K562 (cell line): Measurements from ENCODE around the gene RINL. TPM values are rescaled to one million over a fixed set of nuclear protein-coding genes. Genes with fewer than 3 reads are reported as not detected.

Source experiments
- ATAC-seq: fragments of 200-7000 bp; cut with Tn5 transposase; 3 replicates; pipeline ENCODE4 v1.9.1; 2020; ENCODE audit warnings: moderate library complexity
- BruUV-seq: library from RNA; stranded (reverse); fragments of 400-500 nt; replicated peaks from 2 replicates; lab custom pipeline; 2021; lab: Mats Ljungman, UMichigan
- CTCF ChIA-PET: fragments of 300-600 bp; formaldehyde crosslinking; extraction: SDS; loops from one replicate; lab custom pipeline; 2021; ENCODE audit warnings: low intra/inter-chr PET ratio; lab: Yijun Ruan, JAX
- POLR2A ChIA-PET: fragments of 300-600, 350-650 bp; sonication (Branson Sonifier 250); formaldehyde crosslinking; extraction: SDS; loops from one replicate; lab custom pipeline; 2021; ENCODE audit warnings: antibody characterized with exemption, inconsistent platforms; lab: Yijun Ruan, JAX
- DNase-seq, 4 experiments: peaks; one replicate each; pipeline versions ENCODE4 v3.0.0 to v3.0.0-alpha.2; 2011 to 2018; ENCODE audit warnings: low spot score in 3 of 4, mixed read lengths in 3 of 4; ENCODE audit errors: extremely low read depth in 1 of 4
- FAIRE-seq: peaks from 2 replicates; lab custom pipeline; 2011; peaks lifted over from hg19 to GRCh38; lab: Jason Lieb, UNC
- H2AFZ ChIP-seq: 2 replicates; pipeline ENCODE4 v1.6.0; 2011; ENCODE audit warnings: low read depth, low read length, control low read depth, inconsistent platforms
- H3K27ac ChIP-seq: fragments of 200-600 bp; 3 replicates; pipeline ENCODE4 v1.8.0; 2011; ENCODE audit warnings: low read depth, mild to moderate bottlenecking, control low read depth, inconsistent platforms, low read length, moderate library complexity, mixed read lengths; ENCODE audit errors: extremely low read depth
- H3K27me3 ChIP-seq, 2 experiments: fragments of 300-600 bp in 1 of 2; 2 replicates in 1 of 2; 3 replicates in 1 of 2; pipeline versions ENCODE4 v1.6.0 to v1.8.0; 2011; ENCODE audit warnings: inconsistent platforms in 2 of 2, low read length in 2 of 2, mild to moderate bottlenecking in 1 of 2, mixed read lengths in 1 of 2, moderate library complexity in 1 of 2; ENCODE audit not compliant: control insufficient read depth in 2 of 2, insufficient read depth in 2 of 2
- H3K36me3 ChIP-seq: fragments of 300-600 bp; 3 replicates; pipeline ENCODE4 v1.8.0; 2011; ENCODE audit warnings: mild to moderate bottlenecking, low read length, inconsistent platforms; ENCODE audit not compliant: control insufficient read depth, insufficient read depth
- H3K4me1 ChIP-seq, 2 experiments: fragments of 200-600 bp in 1 of 2; replicated peaks in 1 of 2; 2 replicates in 1 of 2; 3 replicates in 1 of 2; pipeline versions ENCODE4 v1.5.1 to v1.8.0; 2011; ENCODE audit warnings: inconsistent platforms in 2 of 2, low read length in 2 of 2, mild to moderate bottlenecking in 1 of 2, mixed read lengths in 1 of 2, moderate library complexity in 1 of 2; ENCODE audit not compliant: control insufficient read depth in 2 of 2, insufficient read depth in 2 of 2
- H3K4me2 ChIP-seq: 2 replicates; pipeline ENCODE4 v1.6.1; 2011; ENCODE audit warnings: low read length, control low read depth, inconsistent platforms, mixed read lengths; ENCODE audit not compliant: insufficient read depth
- H3K4me3 ChIP-seq: fragments of 200-600 bp; sonication (generic), shearing (Covaris generic); 2 replicates; pipeline ENCODE4 v1.5.1; 2016; ENCODE audit warnings: control low read depth, inconsistent platforms
- H3K79me2 ChIP-seq: fragments of 200-600 bp; 3 replicates; pipeline ENCODE4 v1.8.0; 2011; ENCODE audit warnings: low read length, inconsistent platforms; ENCODE audit not compliant: control insufficient read depth, insufficient read depth
- H3K9ac ChIP-seq, 2 experiments: 2 replicates each; pipeline versions ENCODE4 v1.6.0 to v1.6.1; 2011; ENCODE audit warnings: low read depth in 2 of 2, low read length in 2 of 2, control low read depth in 1 of 2, inconsistent platforms in 1 of 2, mild to moderate bottlenecking in 1 of 2, mixed read lengths in 1 of 2; ENCODE audit not compliant: insufficient read depth in 1 of 2
- H3K9me1 ChIP-seq: one replicate; pipeline ENCODE4 v1.6.0; 2011; ENCODE audit warnings: inconsistent platforms, mild to moderate bottlenecking, low read length, moderate library complexity; ENCODE audit not compliant: control insufficient read depth, insufficient read depth
- H3K9me3 ChIP-seq: replicated peaks from 2 replicates; pipeline ENCODE4 v1.5.1; 2011; ENCODE audit warnings: low read depth, low read length, inconsistent platforms; ENCODE audit not compliant: control insufficient read depth, insufficient read depth
- H4K20me1 ChIP-seq: replicated peaks from 2 replicates; pipeline ENCODE4 v1.6.1; 2011; ENCODE audit warnings: low read length, inconsistent platforms, mixed read lengths; ENCODE audit not compliant: control insufficient read depth, insufficient read depth
- ETS1 ChIP-seq: conservative IDR thresholded peaks from 2 replicates; pipeline ENCODE4 v1.6.1; 2011; ENCODE audit warnings: low read depth, mild to moderate bottlenecking, low read length; ENCODE audit not compliant: control insufficient read depth
- POLR2G ChIP-seq: fragments of 200-400 bp; formaldehyde crosslinking; IDR thresholded peaks from 2 replicates; pipeline ENCODE4 v1.6.1; 2017; ENCODE audit warnings: low read depth, mild to moderate bottlenecking, antibody characterized with exemption, low read length, moderate library complexity
- THRAP3 ChIP-seq: fragments of 450-650 bp; IDR thresholded peaks from 2 replicates; pipeline ENCODE4 v1.6.1; 2016; ENCODE audit warnings: mild to moderate bottlenecking, inconsistent platforms, borderline replicate concordance
- WGBS: fragments of 100-300 bp; shearing (Covaris generic); methylation state at CpG from one replicate; pipeline ENCODE4 v1.1.6; 2016; ENCODE audit warnings: low coverage, mixed read lengths; ENCODE audit not compliant: insufficient coverage; ENCODE audit errors: missing lambda C conversion rate; 5-methylcytosine and 5-hydroxymethylcytosine counted together
- in situ Hi-C: fragments of 300-500 bp; cut with MboI; formaldehyde crosslinking; loops from 4 replicates; pipeline ENCODE4 v1.15.0; 2018; ENCODE audit warnings: inconsistent platforms, mixed read lengths
- intact Hi-C: fragments of 100-400 bp; cut with micrococcal nuclease; formaldehyde crosslinking; loops from 2 replicates; pipeline ENCODE4 v1.14.2; 2022
- polyA plus RNA-seq, 8 experiments: library from polyadenylated mRNA; depleted of rRNA in 4 of 8; stranded (reverse) in 5 of 8; unstranded in 3 of 8; fragments of >200 nt; fragmentation: Nextera tagmentation in 2 of 8; fragmentation: Illumina TruSeq in 1 of 8; extraction: Ambion mirVana in 2 of 8; extraction: Trizol in 1 of 8; gene quantifications; 2 replicates each; pipeline versions ENCODE4 v1.2.1 to v1.2.3, GENCODE V29; 2011 to 2014; ENCODE audit warnings: inconsistent platforms in 1 of 8, missing spikeins in 1 of 8
- total RNA-seq, 7 experiments: library from RNA; depleted of rRNA in 6 of 7; stranded (reverse); fragments of >200 nt in 6 of 7; fragmentation: Illumina TruSeq in 2 of 7; extraction: Trizol in 2 of 7; gene quantifications; 2 replicates each; pipeline versions ENCODE4 v1.2.1 to v1.2.3, GENCODE V29; 2011 to 2021; ENCODE audit warnings: low replicate concordance in 1 of 7

RINL gene
- total and polyA plus RNA-seq, 9 of the 15 experiments (the other 6 are each of a cell fraction or from before 2014, with no cell fraction given): 0.82 to 10.9 (median 4.9) TPM

GRCh38 chr19:38839816-38840582 is 38.1 kb downstream of the RINL start:
- peaks cover 30% of the 10 kb centered on the region for H4K20me1 ChIP-seq
- no peak overlapping the region for H3K4me2 ChIP-seq
- H3K36me3 ChIP-seq: peaks cover 96% of the 10 kb centered on the region
- H3K27me3 ChIP-seq: no peaks in the 10 kb centered on the region
- H3K9me1 ChIP-seq: no peaks in the 10 kb centered on the region
- H3K27ac ChIP-seq: no peak overlapping the region
- intact Hi-C loops (no loop called here), in situ Hi-C loops (no loop called here)
- DNase-seq (peak in 2 of 4 experiments; percentile 5 to 13), ATAC-seq (no peak), FAIRE-seq (no peak)
- WGBS: 97% methylated on average over 15 of the region's 28 CpGs
- H3K79me2 ChIP-seq: peaks cover 41% of the 10 kb centered on the region
- no TSS peak for BruUV-seq
- peaks cover 0 to 14% of the 10 kb centered on the region in 2 experiments; a peak in 4 of 5 replicates for H3K4me1 ChIP-seq
- POLR2A ChIA-PET: interaction anchor here (0.6 to 4.7 kb wide), 7 partner anchors 8 to 305 kb away, joined by 3 to 58 read pairs (median 3); partner anchors contain the start of genes ECH1 and HNRNPL
- no peak overlapping the region for H2AFZ ChIP-seq
- TF ChIP-seq POLR2G (peak; percentile 72), ETS1 (no peak), THRAP3 (no peak)
- H3K9ac ChIP-seq: no peak overlapping the region
- no peaks in the 10 kb centered on the region for H3K9me3 ChIP-seq
- CTCF ChIA-PET: no interaction called here
- H3K4me3 ChIP-seq: no peak overlapping the region
